ENCODE measurements around the gene HLCS. TPM values are rescaled to one million over a fixed set of nuclear protein-coding genes. Genes with fewer than 3 reads are reported as not detected.

Gene HLCS
- total and polyA plus RNA-seq, 2 of the 8 experiments (the other 6 are each of a cell fraction or from before 2014, with no cell fraction given), result 4.7 to 12.2 TPM

DNA sequence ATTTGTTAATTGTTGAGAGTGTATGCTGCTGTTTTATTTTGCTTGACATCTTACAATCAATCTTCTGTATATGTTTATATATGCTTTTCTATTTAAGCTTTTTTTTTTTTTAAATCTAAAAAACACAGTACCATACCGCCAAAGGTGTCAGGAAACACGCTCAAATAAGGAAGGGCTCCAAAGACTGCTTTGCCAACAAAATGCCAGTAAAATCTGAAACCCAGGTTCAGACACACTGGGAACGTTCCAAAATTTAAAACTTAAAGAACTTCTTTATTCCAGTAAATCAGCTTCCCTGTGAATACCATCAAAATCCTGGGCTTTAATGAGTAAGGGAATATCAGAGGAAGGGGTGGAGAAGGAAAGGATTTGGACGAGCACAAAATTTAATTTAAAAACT, 180.3 kb downstream of the HLCS start:
- no peak overlapping the region for H3K23ac ChIP-seq (ENCODE audit: insufficient read length)
- no peak overlapping the region for H4K8ac ChIP-seq (ENCODE audit: extremely low read depth, insufficient read depth, low read length)
- peaks cover 0 to 4% of the 10 kb centered on the region in 2 experiments; a peak in 1 of 4 replicates for H3K9me3 ChIP-seq (ENCODE audit: insufficient read depth in 2 of 2, low read depth in 1 of 2, low read length in 1 of 2)
- no peak overlapping the region for H3K14ac ChIP-seq (ENCODE audit: insufficient read length)
- no peak overlapping the region for H2BK120ac ChIP-seq (replicated peaks; ENCODE audit: low read depth, low read length)
- H4K91ac ChIP-seq (replicated peaks; ENCODE audit: insufficient read length, low read length), result no peak overlapping the region
- no peak overlapping the region for H2BK20ac ChIP-seq (ENCODE audit: low read length)
- H3K79me1 ChIP-seq (ENCODE audit: low read depth, low read length), result no peaks in the 10 kb centered on the region
- H2BK12ac ChIP-seq (ENCODE audit: low read depth, low read length), result no peak overlapping the region
- no peak overlapping the region for H2BK5ac ChIP-seq (ENCODE audit: low read depth, low read length)
- no peak overlapping the region for H3K4ac ChIP-seq (replicated peaks; ENCODE audit: insufficient read length, low read depth, low read length)
- peaks cover 0 to 6% (median 1%) of the 10 kb centered on the region in 4 experiments; a peak in 6 of 7 replicates for H3K4me1 ChIP-seq (replicated peaks in 1 of 4; ENCODE audit: control insufficient read depth in 3 of 4, insufficient read depth in 4 of 4, low read length in 3 of 4)
- no peak overlapping the region for H3K56ac ChIP-seq (replicated peaks; ENCODE audit: insufficient read length, low read depth, low read length)
- no peaks in the 10 kb centered on the region for H4K20me1 ChIP-seq (replicated peaks in 1 of 2; ENCODE audit: control insufficient read depth in 1 of 2, insufficient read depth in 2 of 2, low read length in 2 of 2)
- no peak overlapping the region for H3K18ac ChIP-seq (ENCODE audit: extremely low read depth, low read length)
- DNase-seq (ENCODE audit: low read depth in 1 of 2, low spot score in 2 of 2) (no peak), FAIRE-seq (no peak)
- no peak overlapping the region for H3K4me2 ChIP-seq (ENCODE audit: insufficient read depth in 1 of 2, low read depth in 2 of 2, low read length in 2 of 2)
- ChIA-PET POLR2A (ENCODE audit: partially characterized antibody) (no interaction called here), CTCF (ENCODE audit: partially characterized antibody) (interaction anchor here (0.6 to 0.8 kb wide), 2 partner anchors 30 to 180 kb away, joined by 3 read pairs; no protein-coding TSS in a partner anchor)
- H3K9ac ChIP-seq (replicated peaks in 1 of 4; ENCODE audit: extremely low read depth in 1 of 4, low read depth in 3 of 4, low read length in 3 of 4), result no peak overlapping the region
- no peak overlapping the region for H2AK5ac ChIP-seq (ENCODE audit: low read depth, low read length)
- TF ChIP-seq CREB1 (IDR thresholded peaks at IDR 0.05) (no peak), FOSL1 (IDR thresholded peaks at IDR 0.05; ENCODE audit: insufficient read depth, low read depth, low read length) (no peak), SAP30 (IDR thresholded peaks at IDR 0.05; ENCODE audit: insufficient read depth, insufficient replicate concordance, low read length) (no peak), TCF12 (IDR thresholded peaks at IDR 0.05; ENCODE audit: low read depth, low read length) (no peak), ZNF274 (IDR thresholded peaks at IDR 0.05; ENCODE audit: borderline replicate concordance, extremely low read depth, low read length) (no peak), MAFK (IDR thresholded peaks at IDR 0.05; ENCODE audit: low read depth, low read length) (no peak), BRCA1 (IDR thresholded peaks at IDR 0.05; ENCODE audit: low read depth, low read length) (no peak), HDAC2 (IDR thresholded peaks at IDR 0.05; ENCODE audit: borderline replicate concordance in 1 of 2, low read depth in 2 of 2, low read length in 2 of 2) (no peak), EZH2 (IDR thresholded peaks at IDR 0.05; ENCODE audit: low read depth, low read length, severe bottlenecking) (no peak), POLR2A (IDR thresholded peaks at IDR 0.05; ENCODE audit: control extremely low read depth in 1 of 2, low read depth in 2 of 2, low read length in 2 of 2) (no peak), CHD1 (IDR thresholded peaks at IDR 0.05; ENCODE audit: low read depth, low read length) (no peak), YY1 (IDR thresholded peaks at IDR 0.05; ENCODE audit: low read depth, low read length) (no peak), JUND (IDR thresholded peaks at IDR 0.05; ENCODE audit: low read length) (no peak), SP4 (IDR thresholded peaks at IDR 0.05; ENCODE audit: low read length) (no peak)
- 88% methylated on average over 4 of the region's 4 CpGs; no CpG with 5 or more reads in 1 of the 2 experiments for WGBS, 2 experiments (ENCODE audit: extremely low coverage in 1 of 2, insufficient coverage in 1 of 2, insufficient read length in 1 of 2, insufficient replicate concordance in 2 of 2, low coverage in 1 of 2, low lambda C conversion rate in 2 of 2, missing lambda C conversion rate in 1 of 2)
- H3K36me3 ChIP-seq (ENCODE audit: control insufficient read depth in 2 of 4, insufficient read depth in 4 of 4, low read length in 3 of 4), result no peaks in the 10 kb centered on the region
- no peaks in the 10 kb centered on the region for H3K79me2 ChIP-seq (ENCODE audit: control insufficient read depth in 1 of 2, insufficient read depth in 2 of 2, low read length in 2 of 2)
- H3K27me3 ChIP-seq (replicated peaks in 1 of 4; ENCODE audit: control insufficient read depth in 3 of 4, extremely low read depth in 1 of 4, insufficient read depth in 3 of 4, low read length in 3 of 4), result no peaks in the 10 kb centered on the region
- no peak overlapping the region for H3K27ac ChIP-seq (ENCODE audit: low read depth, low read length)
- no peak overlapping the region for H2AFZ ChIP-seq (ENCODE audit: low read length)
- H4K5ac ChIP-seq (ENCODE audit: insufficient read length, low read depth, low read length), result no peak overlapping the region
- H2BK15ac ChIP-seq (ENCODE audit: low read length), result no peak overlapping the region
- H3K4me3 ChIP-seq (ENCODE audit: extremely low read depth in 1 of 4, insufficient read depth in 2 of 4, low read depth in 3 of 4, low read length in 4 of 4), result no peak overlapping the region
- no peaks in the 10 kb centered on the region for H3K23me2 ChIP-seq (ENCODE audit: low read depth, low read length)

Measured in H1 (cell line).